A549 (cell line): ENCODE measurements around the gene TEX53. TPM values are rescaled to one million over a fixed set of nuclear protein-coding genes. Genes with fewer than 3 reads are reported as not detected.

Source experiments
- BHLHE40 ChIP-seq: IDR thresholded peaks from 2 replicates; pipeline ENCODE4 v1.6.1; 2012; ENCODE audit warnings: low read depth, low read length, inconsistent platforms
- CBX2 ChIP-seq: fragments of 200-600 bp; sonication (generic); IDR thresholded peaks from 2 replicates; pipeline ENCODE4 v1.6.1; 2016; ENCODE audit warnings: low read depth, mild to moderate bottlenecking, borderline replicate concordance
- CEBPB ChIP-seq, 2 experiments: fragments of >200 bp in 1 of 2; sonication (Bioruptor Twin) in 1 of 2; formaldehyde crosslinking in 1 of 2; IDR thresholded peaks; 2 replicates each; pipeline ENCODE4 v1.6.1; 2012 to 2016
- CHD2 ChIP-seq: fragments of 150-350 bp; IDR thresholded peaks from 2 replicates; pipeline ENCODE4 v1.6.1; 2014; ENCODE audit warnings: low read length; ENCODE audit not compliant: partially characterized antibody
- CHD4 ChIP-seq: fragments of 200-600 bp; sonication (generic); IDR thresholded peaks from 2 replicates; pipeline ENCODE4 v1.6.1; 2016; ENCODE audit warnings: antibody characterized with exemption, mild to moderate bottlenecking, borderline replicate concordance
- CTCF ChIP-seq: fragments of >200 bp; sonication (Bioruptor Twin); formaldehyde crosslinking; IDR thresholded peaks from 3 replicates; pipeline ENCODE4 v1.5.1; 2016
- E2F6 ChIP-seq: IDR thresholded peaks from 2 replicates; pipeline ENCODE4 v1.6.1; 2012; ENCODE audit warnings: low read depth, borderline replicate concordance
- EHMT2 ChIP-seq: fragments of 200-600 bp; sonication (generic); IDR thresholded peaks from 2 replicates; pipeline ENCODE4 v1.6.1; 2016; ENCODE audit warnings: antibody characterized with exemption, low read depth, mild to moderate bottlenecking, moderate library complexity
- FOSB ChIP-seq: fragments of 250-450 bp; sonication (Bioruptor Pico); IDR thresholded peaks from 2 replicates; pipeline ENCODE4 v1.5.0; 2020; ENCODE audit warnings: mild to moderate bottlenecking, moderate library complexity
- FOXS1 ChIP-seq: fragments of 250-450 bp; sonication (Bioruptor Pico); IDR thresholded peaks from 2 replicates; pipeline ENCODE4 v1.5.0; 2020; ENCODE audit warnings: mild to moderate bottlenecking, moderate library complexity
- HMGXB4 ChIP-seq: fragments of 250-450 bp; sonication (Bioruptor Pico); IDR thresholded peaks from 2 replicates; pipeline ENCODE4 v1.5.0; 2021; ENCODE audit warnings: mild to moderate bottlenecking, moderate library complexity, borderline replicate concordance
- HOXA7 ChIP-seq: fragments of 250-450 bp; sonication (Bioruptor Pico); IDR thresholded peaks from 2 replicates; pipeline ENCODE4 v1.5.0; 2020; ENCODE audit warnings: mild to moderate bottlenecking, moderate library complexity
- HOXB13 ChIP-seq: fragments of 250-450 bp; sonication (Bioruptor Pico); IDR thresholded peaks from 2 replicates; pipeline ENCODE4 v1.5.0; 2020; ENCODE audit warnings: low read depth, mild to moderate bottlenecking, moderate library complexity
- JUN ChIP-seq, 2 experiments: fragments of >200 bp; sonication (Bioruptor Twin); formaldehyde crosslinking; IDR thresholded peaks; 2 replicates in 1 of 2; 3 replicates in 1 of 2; pipeline ENCODE4 v1.6.1; 2016 to 2017
- JUNB ChIP-seq: fragments of >200 bp; sonication (Bioruptor Twin); formaldehyde crosslinking; IDR thresholded peaks from 2 replicates; pipeline ENCODE4 v1.6.1; 2016
- KDM1A ChIP-seq: fragments of 200-600 bp; sonication (generic); IDR thresholded peaks from 2 replicates; pipeline ENCODE4 v1.6.1; 2016; ENCODE audit warnings: low read depth, mild to moderate bottlenecking
- KDM5A ChIP-seq: fragments of 200-600 bp; sonication (generic); IDR thresholded peaks from 2 replicates; pipeline ENCODE4 v1.6.1; 2016; ENCODE audit warnings: antibody characterized with exemption, mild to moderate bottlenecking
- MAFK ChIP-seq: fragments of 450-650 bp; IDR thresholded peaks from 2 replicates; pipeline ENCODE4 v1.6.1; 2014; ENCODE audit not compliant: partially characterized antibody
- MYC ChIP-seq: IDR thresholded peaks from 2 replicates; pipeline ENCODE4 v1.6.1; 2012; ENCODE audit warnings: mild to moderate bottlenecking, inconsistent platforms, low read length, improper control_type of control experiment, borderline replicate concordance
- NPAS2 ChIP-seq: fragments of 250-450 bp; sonication (Bioruptor Pico); IDR thresholded peaks from 2 replicates; pipeline ENCODE4 v1.8.0; 2022; ENCODE audit warnings: mild to moderate bottlenecking, moderate library complexity, borderline replicate concordance
- NR3C1 ChIP-seq: fragments of >200 bp; sonication (Bioruptor Twin); formaldehyde crosslinking; IDR thresholded peaks from 3 replicates; pipeline ENCODE4 v1.6.1; 2017
- PBX3 ChIP-seq: IDR thresholded peaks from 2 replicates; pipeline ENCODE4 v1.6.1; 2012
- PHF8 ChIP-seq: fragments of 200-600 bp; sonication (generic); IDR thresholded peaks from 2 replicates; pipeline ENCODE4 v1.6.1; 2016; ENCODE audit warnings: low read depth, mild to moderate bottlenecking, antibody characterized with exemption, moderate library complexity, borderline replicate concordance
- POLR2AphosphoS2 ChIP-seq: conservative IDR thresholded peaks from 2 replicates; pipeline ENCODE4 v1.6.1; 2012; ENCODE audit warnings: low read length, improper control_type of control experiment, inconsistent platforms
- RARB ChIP-seq: fragments of 250-450 bp; sonication (Bioruptor Pico); IDR thresholded peaks from 2 replicates; pipeline ENCODE4 v1.8.0; 2021; ENCODE audit warnings: mild to moderate bottlenecking, moderate library complexity
- RCOR1 ChIP-seq: fragments of 150-350 bp; IDR thresholded peaks from 2 replicates; pipeline ENCODE4 v1.6.1; 2014; ENCODE audit warnings: antibody characterized with exemption, low read length, low read depth
- REST ChIP-seq: fragments of 200-600 bp; sonication (generic); IDR thresholded peaks from 2 replicates; pipeline ENCODE4 v1.6.1; 2016; ENCODE audit warnings: antibody characterized with exemption, mild to moderate bottlenecking, moderate library complexity
- RFX5 ChIP-seq: fragments of 450-650 bp; IDR thresholded peaks from 2 replicates; pipeline ENCODE4 v1.7.1; 2014; ENCODE audit warnings: antibody characterized with exemption, mild to moderate bottlenecking, moderate library complexity
- SMC3 ChIP-seq: fragments of >200 bp; sonication (Bioruptor Twin); formaldehyde crosslinking; IDR thresholded peaks from 3 replicates; pipeline ENCODE4 v1.6.1; 2018; ENCODE audit warnings: inconsistent platforms
- USF2 ChIP-seq: fragments of 450-650 bp; IDR thresholded peaks from 2 replicates; pipeline ENCODE4 v1.6.1; 2014; ENCODE audit warnings: antibody characterized with exemption
- ZNF302 ChIP-seq: fragments of 250-450 bp; sonication (Bioruptor Pico); IDR thresholded peaks from 2 replicates; pipeline ENCODE4 v1.9.0; 2021; ENCODE audit warnings: inconsistent platforms, mild to moderate bottlenecking, moderate library complexity
- ZSCAN20 ChIP-seq: fragments of 250-450 bp; sonication (Bioruptor Pico); IDR thresholded peaks from 2 replicates; pipeline ENCODE4 v1.8.0; 2022; ENCODE audit warnings: mild to moderate bottlenecking, moderate library complexity
- polyA plus RNA-seq, 4 experiments: library from polyadenylated mRNA; depleted of rRNA in 3 of 4; stranded (reverse); fragments of >200 nt; fragmentation: RNase III in 1 of 4; extraction: RNeasy Plus Mini Kit Qiagen cat#74134 plus additional on column Dnase treatment in 1 of 4; gene quantifications; 2 replicates in 3 of 4; 3 replicates in 1 of 4; pipeline ENCODE4 v1.2.3, GENCODE V29; 2011 to 2017

TEX53 gene
- polyA plus RNA-seq, 2 of the 4 experiments (the other 2 are of a cell fraction) = not detected

GRCh38 chr9:114691046-114691955 lies 33.7 kb upstream of the TEX53 start (continued):
- no peak for TF ChIP-seq HMGXB4 (CRISPR knock-in tag)
- no peak for TF ChIP-seq MYC
- TF ChIP-seq ZNF302 (CRISPR knock-in tag) = no peak
- no peak for TF ChIP-seq NPAS2
- no peak for TF ChIP-seq BHLHE40
- no peak for TF ChIP-seq ZSCAN20 (CRISPR knock-in tag)
- TF ChIP-seq CBX2 = no peak
- TF ChIP-seq JUN (IDR thresholded peaks at IDR 0.05) = peak; percentile 43 to 59; a peak in 3 of 5 replicates
- TF ChIP-seq KDM5A = no peak
- TF ChIP-seq RFX5 = no peak
- no peak for TF ChIP-seq SMC3
- TF ChIP-seq RCOR1 = no peak
- no peak for TF ChIP-seq CTCF
- TF ChIP-seq JUNB = peak; percentile 89
- TF ChIP-seq EHMT2 = no peak
- no peak for TF ChIP-seq HOXA7 (CRISPR knock-in tag)
- no peak for TF ChIP-seq NR3C1
- TF ChIP-seq KDM1A = no peak
- no peak; the same call in 1 of the 2 replicates for TF ChIP-seq E2F6
- peak; percentile 52 for TF ChIP-seq MAFK
- TF ChIP-seq PBX3 = 0 out of 2 replicates have a peak, but pooled peaks have one; percentile 53
- no peak for TF ChIP-seq REST
- no peak for TF ChIP-seq CHD4
- TF ChIP-seq HOXB13 (CRISPR knock-in tag) = no peak
- no peak for TF ChIP-seq RARB
- no peak for TF ChIP-seq PHF8
- no peak for TF ChIP-seq POLR2AphosphoS2
- peak; percentile 29 for TF ChIP-seq USF2
- TF ChIP-seq FOSB = no peak
- no peak for TF ChIP-seq FOXS1 (CRISPR knock-in tag)
- TF ChIP-seq CHD2 = no peak
- peak in 1 of 2 experiments; percentile 60; a peak in 1 of 4 replicates for TF ChIP-seq CEBPB (IDR thresholded peaks at IDR 0.05)
